Measurements from ENCODE around the gene TMC1.

TMC1 gene

GRCh38 chr9:72563806-72564205 is 42.4 kb downstream of the TMC1 start:
- DNase-seq (ENCODE audit: low read depth, low spot score): no peak
- no peak overlapping the region for H3K4me3 ChIP-seq (ENCODE audit: low read length)

GRCh38 chr9:72564479-72565281 is 43.3 kb downstream of the TMC1 start:
- no peak for DNase-seq (ENCODE audit: low read depth, low spot score)
- H3K4me3 ChIP-seq (ENCODE audit: low read length): no peak overlapping the region

GRCh38 chr9:72565535-72565934 is 44.1 kb downstream of the TMC1 start:
- no peak overlapping the region for H3K4me3 ChIP-seq (ENCODE audit: low read length)
- no peak for DNase-seq (ENCODE audit: low read depth, low spot score)

GRCh38 chr9:72574156-72574810 is 52.9 kb downstream of the TMC1 start:
- no peak overlapping the region for H3K4me3 ChIP-seq (ENCODE audit: low read length)

GRCh38 chr9:72575666-72576065 is 54.3 kb downstream of the TMC1 start:
- H3K4me3 ChIP-seq (ENCODE audit: low read length): no peak overlapping the region
- DNase-seq (ENCODE audit: low read depth, low spot score): no peak

More at GRCh38 chr9:72574156-72574810, 52.9 kb downstream of the TMC1 start:
- no peak for DNase-seq (ENCODE audit: low read depth, low spot score)

- no peak for DNase-seq (ENCODE audit: low read depth, low spot score)
- no peak overlapping the region for H3K4me3 ChIP-seq (ENCODE audit: low read length)
Observed at GRCh38 chr9:72576087-72576486, 54.7 kb downstream of the TMC1 start.

GRCh38 chr9:72577212-72577753 is 55.9 kb downstream of the TMC1 start:
- no peak for DNase-seq (ENCODE audit: low read depth, low spot score)
- H3K4me3 ChIP-seq (ENCODE audit: low read length): no peak overlapping the region

GRCh38 chr9:72579190-72579589 is 57.8 kb downstream of the TMC1 start:
- no peak for DNase-seq (ENCODE audit: low read depth, low spot score)
- H3K4me3 ChIP-seq (ENCODE audit: low read length): no peak overlapping the region

- H3K4me3 ChIP-seq (ENCODE audit: low read length): no peak overlapping the region
- no peak for DNase-seq (ENCODE audit: low read depth, low spot score)
Observed at GRCh38 chr9:72579880-72580550, 58.6 kb downstream of the TMC1 start.

GRCh38 chr9:72581694-72582093 is 60.3 kb downstream of the TMC1 start:
- H3K4me3 ChIP-seq (ENCODE audit: low read length): no peak overlapping the region

GRCh38 chr9:72583370-72583769 is 62.0 kb downstream of the TMC1 start:
- H3K4me3 ChIP-seq (ENCODE audit: low read length): no peak overlapping the region
- DNase-seq (ENCODE audit: low read depth, low spot score): no peak

More at GRCh38 chr9:72581694-72582093, 60.3 kb downstream of the TMC1 start:
- DNase-seq (ENCODE audit: low read depth, low spot score): no peak

GRCh38 chr9:72586388-72587130 is 65.2 kb downstream of the TMC1 start:
- DNase-seq (ENCODE audit: low read depth, low spot score): no peak
- no peak overlapping the region for H3K4me3 ChIP-seq (ENCODE audit: low read length)

- H3K4me3 ChIP-seq (ENCODE audit: low read length): no peak overlapping the region
- DNase-seq (ENCODE audit: low read depth, low spot score): no peak
Observed at GRCh38 chr9:72588336-72588735, 66.9 kb downstream of the TMC1 start.

GRCh38 chr9:72589667-72590521 is 68.5 kb downstream of the TMC1 start:
- DNase-seq (ENCODE audit: low read depth, low spot score): no peak
- H3K4me3 ChIP-seq (ENCODE audit: low read length): no peak overlapping the region

GRCh38 chr9:72590824-72591223 is 69.4 kb downstream of the TMC1 start:
- DNase-seq (ENCODE audit: low read depth, low spot score): no peak
- no peak overlapping the region for H3K4me3 ChIP-seq (ENCODE audit: low read length)

- DNase-seq (ENCODE audit: low read depth, low spot score): peak; percentile 32
- H3K4me3 ChIP-seq (ENCODE audit: low read length): no peak overlapping the region
Observed at GRCh38 chr9:72592502-72593403, 71.3 kb downstream of the TMC1 start.

GRCh38 chr9:72596451-72597180 is 75.2 kb downstream of the TMC1 start:
- peak; percentile 2 for DNase-seq (ENCODE audit: low read depth, low spot score)
- no peak overlapping the region for H3K4me3 ChIP-seq (ENCODE audit: low read length)

Measured in Jurkat, Clone E6-1 (cell line).